ENCODE results near the gene EIF1.
A peak's percentile ranks its signal among the peaks of the same experiment; 100 is the strongest.
"Not testable (repeated sequence)": the region's sequence is repeated elsewhere in the genome, so short reads cannot be mapped to it uniquely, and the experiment has no call there.

The EIF1 gene

DNA sequence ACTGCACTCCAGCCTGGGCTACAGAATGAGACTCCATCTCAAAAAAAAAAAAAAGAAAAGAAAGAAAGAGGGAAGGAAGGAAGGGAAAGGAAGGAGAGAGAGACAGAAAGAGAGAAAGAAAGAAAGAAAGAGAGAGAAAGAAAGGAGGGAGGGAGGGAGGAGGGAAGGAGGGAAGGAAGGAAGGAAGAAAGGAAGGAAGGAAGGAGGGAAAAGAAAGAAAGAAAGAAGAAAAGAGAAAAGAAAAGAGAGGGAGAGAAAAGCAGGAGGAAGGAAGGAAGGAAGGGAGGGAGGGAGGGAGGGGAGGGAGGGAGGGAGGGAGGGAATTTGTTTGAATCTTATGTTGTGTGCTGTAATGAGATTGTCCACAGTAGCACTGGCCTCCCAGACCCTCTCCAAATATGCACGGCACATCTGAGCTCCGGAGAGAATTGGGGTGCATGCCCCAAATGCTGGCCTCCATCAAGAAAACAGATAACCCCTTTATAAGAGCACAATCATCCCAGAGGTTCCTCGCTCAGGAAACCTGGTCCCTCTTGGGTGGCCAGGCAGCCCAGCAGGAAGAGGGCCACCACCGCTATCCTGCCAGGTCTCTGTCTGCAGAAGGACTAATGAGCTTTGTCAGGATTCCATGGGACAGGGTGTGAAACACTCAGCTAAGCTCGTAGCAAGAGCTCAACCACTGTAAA lies 8.8 kb upstream of the EIF1 start:
- Histone ChIP-seq H3K27ac (ENCODE audit: low read depth in 2 of 2, low read length in 2 of 2) (no peak overlapping the region), H3K9ac (ENCODE audit: low read depth in 1 of 2, low read length in 2 of 2) (no peak overlapping the region), H3K36me3 (ENCODE audit: control insufficient read depth in 2 of 2, insufficient read depth in 2 of 2, low read length in 2 of 2) (no peaks in the 10 kb centered on the region), H3K9me3 (ENCODE audit: control insufficient read depth in 2 of 2, low read length in 2 of 2) (no peaks in the 10 kb centered on the region), H3K27me3 (ENCODE audit: control insufficient read depth in 2 of 2, insufficient read depth in 2 of 2, low read length in 2 of 2) (no peaks in the 10 kb centered on the region), H3K4me1 (ENCODE audit: control insufficient read depth in 2 of 2, insufficient read depth in 2 of 2, low read length in 2 of 2) (peaks cover 4 to 5% of the 10 kb centered on the region in 2 donors), H3K4me3 (ENCODE audit: low read length in 2 of 2) (no peak overlapping the region)

DNA sequence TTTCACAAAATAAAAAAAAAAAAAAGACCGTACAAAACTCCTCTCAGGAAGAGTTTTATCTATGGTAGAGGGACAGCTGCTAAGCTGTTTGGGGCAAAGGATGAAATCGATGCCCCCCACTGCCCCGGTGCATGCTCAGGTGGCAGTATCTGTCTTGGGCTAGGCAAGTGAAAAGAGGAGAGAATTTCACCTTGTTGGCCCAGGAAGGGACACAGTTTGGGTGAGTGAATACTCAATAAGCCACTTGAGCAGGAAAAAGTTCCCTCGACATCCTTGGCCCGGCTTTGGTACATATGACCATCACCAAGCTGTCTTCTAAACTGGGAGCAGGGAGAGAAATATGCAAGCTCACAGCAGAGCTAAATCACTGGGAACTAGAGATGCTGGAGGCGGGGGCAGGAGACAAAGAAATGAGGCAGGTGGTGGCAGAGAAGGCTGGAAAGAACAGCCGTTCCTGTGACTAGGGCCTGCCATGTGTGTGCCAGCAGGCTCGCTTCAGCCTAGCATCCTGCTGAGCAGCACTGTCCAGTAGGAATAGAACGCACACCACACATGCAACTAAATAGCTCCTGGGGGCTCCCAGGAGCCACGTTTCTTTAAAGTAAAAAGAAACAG lies 8.2 kb upstream of the EIF1 start:
- Histone ChIP-seq H3K9ac (ENCODE audit: low read depth in 1 of 2, low read length in 2 of 2) (no peak overlapping the region), H3K27me3 (ENCODE audit: control insufficient read depth in 2 of 2, insufficient read depth in 2 of 2, low read length in 2 of 2) (no peaks in the 10 kb centered on the region), H3K9me3 (ENCODE audit: control insufficient read depth in 2 of 2, low read length in 2 of 2) (no peaks in the 10 kb centered on the region), H3K4me3 (ENCODE audit: low read length in 2 of 2) (no peak overlapping the region), H3K4me1 (ENCODE audit: control insufficient read depth in 2 of 2, insufficient read depth in 2 of 2, low read length in 2 of 2) (peaks cover 4 to 5% of the 10 kb centered on the region in 2 donors), H3K27ac (ENCODE audit: low read depth in 2 of 2, low read length in 2 of 2) (no peak overlapping the region), H3K36me3 (ENCODE audit: control insufficient read depth in 2 of 2, insufficient read depth in 2 of 2, low read length in 2 of 2) (no peaks in the 10 kb centered on the region)

DNA sequence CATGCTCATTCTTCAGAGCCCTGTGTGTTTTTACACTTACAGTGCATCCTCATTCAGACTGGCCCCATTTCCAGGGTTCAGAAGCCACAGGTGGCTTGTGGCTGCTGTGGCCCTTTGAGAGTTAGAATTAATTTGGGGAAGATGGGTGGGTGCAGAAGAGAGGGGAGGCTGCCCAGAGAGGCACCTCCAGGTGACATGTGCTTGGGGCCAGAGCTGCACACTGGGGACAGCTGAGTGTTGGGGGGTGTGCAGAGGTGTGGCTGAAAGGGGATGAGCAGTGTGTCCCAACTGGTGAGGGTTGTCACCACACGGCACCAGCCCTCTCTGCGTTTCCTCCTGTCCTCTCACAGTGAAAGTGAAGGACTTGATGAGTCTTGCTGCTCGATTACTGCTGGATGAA lies 6.9 kb upstream of the EIF1 start:
- Histone ChIP-seq H3K27ac (ENCODE audit: low read depth in 2 of 2, low read length in 2 of 2) (no peak overlapping the region), H3K27me3 (ENCODE audit: control insufficient read depth in 2 of 2, insufficient read depth in 2 of 2, low read length in 2 of 2) (no peaks in the 10 kb centered on the region), H3K4me3 (ENCODE audit: low read length in 2 of 2) (no peak overlapping the region), H3K9me3 (ENCODE audit: control insufficient read depth in 2 of 2, low read length in 2 of 2) (no peaks in the 10 kb centered on the region), H3K36me3 (ENCODE audit: control insufficient read depth in 2 of 2, insufficient read depth in 2 of 2, low read length in 2 of 2) (no peaks in the 10 kb centered on the region), H3K4me1 (ENCODE audit: control insufficient read depth in 2 of 2, insufficient read depth in 2 of 2, low read length in 2 of 2) (peaks cover 4 to 5% of the 10 kb centered on the region in 2 donors), H3K9ac (ENCODE audit: low read depth in 1 of 2, low read length in 2 of 2) (no peak overlapping the region)

DNA sequence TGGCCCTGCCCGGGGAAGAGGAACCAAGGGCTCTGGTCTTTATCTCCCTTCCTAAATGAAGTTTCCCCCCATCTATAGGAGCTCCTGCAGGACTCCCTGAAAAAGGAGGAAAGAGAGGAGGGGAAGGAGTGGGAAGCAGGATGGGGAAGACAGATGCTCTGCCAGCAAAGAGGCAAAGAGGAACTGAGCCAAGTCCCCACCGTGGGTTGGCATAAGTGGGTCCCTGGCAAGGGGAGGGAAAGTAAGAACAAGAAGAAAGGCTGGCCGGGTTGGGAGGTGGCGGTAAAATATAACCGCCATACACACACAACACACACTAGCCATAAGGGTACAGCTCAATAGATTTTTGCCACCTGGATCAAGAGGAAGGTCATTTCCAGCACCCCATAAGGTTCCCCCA lies 6.1 kb upstream of the EIF1 start:
- Histone ChIP-seq H3K9ac (ENCODE audit: low read depth in 1 of 2, low read length in 2 of 2) (no peak overlapping the region), H3K36me3 (ENCODE audit: control insufficient read depth in 2 of 2, insufficient read depth in 2 of 2, low read length in 2 of 2) (no peaks in the 10 kb centered on the region), H3K4me3 (ENCODE audit: low read length in 2 of 2) (no peak overlapping the region), H3K9me3 (ENCODE audit: control insufficient read depth in 2 of 2, low read length in 2 of 2) (no peaks in the 10 kb centered on the region), H3K27ac (ENCODE audit: low read depth in 2 of 2, low read length in 2 of 2) (no peak overlapping the region), H3K4me1 (ENCODE audit: control insufficient read depth in 2 of 2, insufficient read depth in 2 of 2, low read length in 2 of 2) (peaks cover 5% of the 10 kb centered on the region in 2 donors), H3K27me3 (ENCODE audit: control insufficient read depth in 2 of 2, insufficient read depth in 2 of 2, low read length in 2 of 2) (no peaks in the 10 kb centered on the region)

DNA sequence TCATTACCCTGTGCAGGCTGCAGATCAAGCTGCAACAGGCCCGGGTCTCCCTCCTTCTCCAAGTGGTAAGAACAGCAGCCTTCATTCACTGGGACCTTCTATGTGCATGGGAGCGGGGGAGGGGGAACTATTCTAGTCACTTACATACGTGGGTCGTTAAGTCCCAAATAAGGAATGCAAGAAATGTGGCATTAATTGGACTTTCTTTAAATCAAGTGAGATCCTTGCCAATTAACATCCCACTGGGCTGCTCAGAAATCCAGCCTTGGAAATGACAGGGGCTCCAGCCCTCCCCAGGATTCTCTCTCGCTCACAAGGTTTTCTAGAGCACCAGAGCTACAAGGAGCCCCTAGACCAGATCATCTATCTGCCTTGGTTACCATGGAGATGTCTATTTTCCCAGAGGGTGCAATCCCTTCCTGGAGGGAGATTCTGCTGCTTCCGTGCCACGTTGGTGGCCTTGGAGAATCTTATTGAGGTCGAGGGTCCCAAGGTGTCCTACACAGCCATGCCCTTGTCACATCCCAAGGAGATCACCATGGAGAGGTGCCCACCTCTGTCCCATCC lies 5.2 kb upstream of the EIF1 start:
- no peaks in the 10 kb centered on the region for H3K9me3 ChIP-seq (ENCODE audit: control insufficient read depth in 2 of 2, low read length in 2 of 2)
- H3K36me3 ChIP-seq (ENCODE audit: control insufficient read depth in 2 of 2, insufficient read depth in 2 of 2, low read length in 2 of 2) = no peaks in the 10 kb centered on the region
- H3K27ac ChIP-seq (ENCODE audit: low read depth in 2 of 2, low read length in 2 of 2) = no peak overlapping the region
- H3K9ac ChIP-seq (ENCODE audit: low read depth in 1 of 2, low read length in 2 of 2) = no peak overlapping the region
- H3K4me1 ChIP-seq (ENCODE audit: control insufficient read depth in 2 of 2, insufficient read depth in 2 of 2, low read length in 2 of 2) = peaks cover 8 to 10% of the 10 kb centered on the region in 2 donors
- no peaks in the 10 kb centered on the region for H3K27me3 ChIP-seq (ENCODE audit: control insufficient read depth in 2 of 2, insufficient read depth in 2 of 2, low read length in 2 of 2)
- no peak overlapping the region for H3K4me3 ChIP-seq (ENCODE audit: low read length in 2 of 2)

DNA sequence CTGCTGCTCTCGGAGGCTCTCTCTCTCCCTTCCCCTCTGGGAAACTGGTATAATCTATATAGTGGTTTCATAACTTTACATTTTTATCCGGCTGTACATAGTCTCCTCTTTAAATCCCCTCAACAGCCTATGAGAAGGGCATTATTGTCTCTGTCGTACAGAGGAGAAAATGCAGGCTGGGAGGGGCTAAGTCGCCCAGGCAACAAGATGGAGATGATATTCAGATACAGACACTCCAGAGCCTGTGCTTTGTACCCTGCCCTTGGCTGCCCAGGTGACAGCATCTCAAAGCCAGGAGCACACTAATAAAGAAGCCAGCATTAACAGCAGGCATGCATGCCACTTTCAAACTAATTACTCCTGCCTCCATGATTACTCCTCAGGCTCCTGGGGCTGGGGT lies 4.7 kb upstream of the EIF1 start:
- H3K4me1 ChIP-seq (ENCODE audit: control insufficient read depth in 2 of 2, insufficient read depth in 2 of 2, low read length in 2 of 2) = peaks cover 6% of the 10 kb centered on the region in 2 donors
- no peaks in the 10 kb centered on the region for H3K36me3 ChIP-seq (ENCODE audit: control insufficient read depth in 2 of 2, insufficient read depth in 2 of 2, low read length in 2 of 2)
- no peak overlapping the region for H3K4me3 ChIP-seq (ENCODE audit: low read length in 2 of 2)
- no peaks in the 10 kb centered on the region for H3K9me3 ChIP-seq (ENCODE audit: control insufficient read depth in 2 of 2, low read length in 2 of 2)
- no peak overlapping the region for H3K27ac ChIP-seq (ENCODE audit: low read depth in 2 of 2, low read length in 2 of 2)
- H3K27me3 ChIP-seq (ENCODE audit: control insufficient read depth in 2 of 2, insufficient read depth in 2 of 2, low read length in 2 of 2) = no peaks in the 10 kb centered on the region
- H3K9ac ChIP-seq (ENCODE audit: low read depth in 1 of 2, low read length in 2 of 2) = no peak overlapping the region

DNA sequence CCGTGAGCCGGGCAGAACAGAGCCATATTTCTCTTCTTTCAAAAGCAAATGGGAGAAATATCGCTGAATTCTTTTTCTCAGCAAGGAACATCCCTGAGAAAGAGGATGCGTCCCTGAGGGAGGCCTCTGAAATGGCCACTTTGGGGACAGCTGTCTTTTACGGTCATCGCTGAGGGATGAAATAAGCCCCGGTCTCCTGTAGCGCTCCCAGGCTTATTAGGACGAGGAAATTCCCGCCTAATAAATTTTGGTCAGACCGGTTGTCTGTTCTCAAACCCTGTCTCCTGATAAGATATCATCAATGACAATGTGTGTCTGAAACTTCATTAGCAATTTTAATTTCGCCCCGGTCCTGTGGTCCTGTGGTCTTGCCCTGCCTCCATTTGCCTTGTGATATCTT lies 2.9 kb upstream of the EIF1 start:
- not testable (repeated sequence) for H3K27ac ChIP-seq (ENCODE audit: low read depth in 2 of 2, low read length in 2 of 2); H3K9me3 ChIP-seq (ENCODE audit: control insufficient read depth in 2 of 2, low read length in 2 of 2); H3K9ac ChIP-seq (ENCODE audit: low read depth in 1 of 2, low read length in 2 of 2); H3K27me3 ChIP-seq (ENCODE audit: control insufficient read depth in 2 of 2, insufficient read depth in 2 of 2, low read length in 2 of 2); H3K4me3 ChIP-seq (ENCODE audit: low read length in 2 of 2)
- Histone ChIP-seq H3K36me3 (ENCODE audit: control insufficient read depth in 2 of 2, insufficient read depth in 2 of 2, low read length in 2 of 2) (peaks cover 14 to 15% of the 10 kb centered on the region in 2 donors), H3K4me1 (ENCODE audit: control insufficient read depth in 2 of 2, insufficient read depth in 2 of 2, low read length in 2 of 2) (peaks cover 15 to 16% of the 10 kb centered on the region in 2 donors)

DNA sequence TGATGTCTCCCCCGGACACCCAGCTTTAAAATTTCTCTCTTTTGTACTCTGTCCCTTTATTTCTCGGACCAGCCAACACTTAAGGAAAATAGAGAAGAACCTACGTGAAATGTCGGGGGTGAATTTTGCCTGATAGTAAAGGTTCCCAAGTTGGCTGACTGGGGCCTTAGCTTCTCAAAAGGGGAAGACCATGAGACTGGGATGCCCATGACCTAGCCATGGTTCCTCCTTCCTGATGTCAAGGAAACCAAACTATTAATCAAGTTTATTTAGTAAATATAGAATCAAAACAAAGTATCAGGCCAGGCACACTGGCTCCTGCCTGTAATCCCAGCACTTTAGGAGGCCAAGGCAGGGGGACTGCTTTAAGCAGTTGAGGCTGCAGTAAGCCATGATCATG lies 2.4 kb upstream of the EIF1 start:
- H3K27me3 ChIP-seq (ENCODE audit: control insufficient read depth in 2 of 2, insufficient read depth in 2 of 2, low read length in 2 of 2) = no peaks in the 10 kb centered on the region
- no peak overlapping the region for H3K4me3 ChIP-seq (ENCODE audit: low read length in 2 of 2)
- H3K9me3 ChIP-seq (ENCODE audit: control insufficient read depth in 2 of 2, low read length in 2 of 2) = no peaks in the 10 kb centered on the region
- H3K9ac ChIP-seq (ENCODE audit: low read depth in 1 of 2, low read length in 2 of 2) = no peak overlapping the region
- H3K27ac ChIP-seq (ENCODE audit: low read depth in 2 of 2, low read length in 2 of 2) = no peak overlapping the region
- peaks cover 19 to 20% of the 10 kb centered on the region in 2 donors for H3K4me1 ChIP-seq (ENCODE audit: control insufficient read depth in 2 of 2, insufficient read depth in 2 of 2, low read length in 2 of 2)
- H3K36me3 ChIP-seq (ENCODE audit: control insufficient read depth in 2 of 2, insufficient read depth in 2 of 2, low read length in 2 of 2) = peaks cover 19 to 20% of the 10 kb centered on the region in 2 donors

DNA sequence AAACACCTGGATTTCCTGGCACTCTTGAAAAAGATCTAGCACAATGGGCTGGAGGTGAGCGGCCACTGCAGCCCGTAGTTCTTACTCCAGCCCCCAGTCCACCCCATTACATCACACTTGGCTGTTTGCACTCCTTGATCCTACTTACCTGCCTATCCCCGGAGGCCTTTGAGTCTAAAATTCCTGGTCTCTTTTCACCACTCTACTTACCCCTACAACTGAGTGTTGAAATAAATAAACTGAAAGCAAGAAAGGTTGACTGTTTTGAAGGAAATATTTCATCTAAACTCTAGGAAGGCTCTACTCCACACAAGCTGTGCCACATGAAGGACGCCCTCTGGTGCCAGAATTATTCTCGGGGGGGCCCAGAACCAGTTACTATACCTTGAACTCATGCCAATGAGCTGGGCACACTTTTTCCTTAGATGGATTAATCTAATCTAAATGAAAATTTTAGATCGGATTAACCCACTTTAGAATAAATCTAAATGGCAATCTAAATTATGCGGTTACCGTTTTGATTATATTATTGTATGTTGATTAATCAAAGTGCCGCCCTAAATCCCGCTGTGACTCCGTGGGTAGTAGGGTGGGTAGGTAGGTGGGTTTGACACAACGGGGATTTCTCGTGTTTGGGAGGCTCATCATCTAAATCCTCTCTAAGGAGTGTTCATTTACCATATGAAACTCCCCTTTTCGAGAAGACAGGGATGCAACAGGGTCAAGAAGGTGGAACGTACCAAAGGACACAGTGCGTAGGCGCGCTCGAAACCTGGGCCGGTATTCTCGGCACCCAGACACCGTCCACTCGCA lies 651 bp upstream of the EIF1 start:
- peak overlapping the region; percentile 86 to 100 for H3K9ac ChIP-seq (ENCODE audit: low read depth in 1 of 2, low read length in 2 of 2)
- H3K27me3 ChIP-seq (ENCODE audit: control insufficient read depth in 2 of 2, insufficient read depth in 2 of 2, low read length in 2 of 2) = no peaks in the 10 kb centered on the region
- H3K4me1 ChIP-seq (ENCODE audit: control insufficient read depth in 2 of 2, insufficient read depth in 2 of 2, low read length in 2 of 2) = peaks cover 19 to 21% of the 10 kb centered on the region in 2 donors
- H3K36me3 ChIP-seq (ENCODE audit: control insufficient read depth in 2 of 2, insufficient read depth in 2 of 2, low read length in 2 of 2) = peaks cover 37% of the 10 kb centered on the region in 2 donors
- no peaks in the 10 kb centered on the region for H3K9me3 ChIP-seq (ENCODE audit: control insufficient read depth in 2 of 2, low read length in 2 of 2)
- peak overlapping the region; percentile 100 for H3K27ac ChIP-seq (ENCODE audit: low read depth in 2 of 2, low read length in 2 of 2)
- peak overlapping the region; percentile 78 to 94 for H3K4me3 ChIP-seq (ENCODE audit: low read length in 2 of 2)
